DOHH2 (cell line): ENCODE measurements around the gene MRPS5.

ENCODE experiments used
- H3F3A ChIP-seq: fragments of 200-600 bp; sonication (generic), shearing (Covaris generic); 2 replicates; pipeline ENCODE4 v1.6.0; 2016; ENCODE audit warnings: antibody characterized with exemption, mild to moderate bottlenecking; ENCODE audit not compliant: control insufficient read depth, insufficient read depth
- H3K27ac ChIP-seq: fragments of 200-600 bp; sonication (generic); 2 replicates; pipeline ENCODE4 v1.5.1; 2014; ENCODE audit warnings: low read depth, mild to moderate bottlenecking, low read length, moderate library complexity
- H3K27me3 ChIP-seq: fragments of 200-600 bp; sonication (generic); 2 replicates; pipeline ENCODE4 v1.6.1; 2014; ENCODE audit warnings: mild to moderate bottlenecking, low read length, mixed read lengths; ENCODE audit not compliant: control insufficient read depth
- H3K36me3 ChIP-seq: fragments of 200-600 bp; sonication (generic); 2 replicates; pipeline ENCODE4 v1.6.1; 2014; ENCODE audit warnings: mild to moderate bottlenecking, low read length, moderate library complexity, mixed read lengths; ENCODE audit not compliant: control insufficient read depth
- H3K4me1 ChIP-seq: fragments of 200-600 bp; sonication (generic); 2 replicates; pipeline ENCODE4 v1.6.1; 2014; ENCODE audit warnings: mild to moderate bottlenecking, low read length, mixed read lengths; ENCODE audit not compliant: control insufficient read depth
- H3K4me2 ChIP-seq: fragments of 200-600 bp; sonication (generic); 2 replicates; pipeline ENCODE4 v1.6.0; 2014; ENCODE audit warnings: mild to moderate bottlenecking, low read length, moderate library complexity
- H3K4me3 ChIP-seq: fragments of 200-600 bp; sonication (generic); 2 replicates; pipeline ENCODE4 v1.5.1; 2014; ENCODE audit warnings: mild to moderate bottlenecking, low read length, mixed read lengths
- H3K79me2 ChIP-seq: fragments of 200-600 bp; sonication (generic); 2 replicates; pipeline ENCODE4 v1.6.1; 2014; ENCODE audit warnings: mild to moderate bottlenecking, low read length, mixed read lengths; ENCODE audit not compliant: control insufficient read depth
- H3K9me2 ChIP-seq: fragments of 200-600 bp; sonication (generic); replicated peaks from 2 replicates; pipeline ENCODE4 v1.6.1; 2014; ENCODE audit warnings: mild to moderate bottlenecking, low read length, mixed read lengths; ENCODE audit not compliant: control insufficient read depth
- H3K9me3 ChIP-seq: fragments of 200-600 bp; sonication (generic); 2 replicates; pipeline ENCODE4 v1.6.1; 2014; ENCODE audit warnings: antibody characterized with exemption, low read length, mixed read lengths; ENCODE audit not compliant: control insufficient read depth, insufficient read depth
- H4K20me1 ChIP-seq: fragments of 200-600 bp; sonication (generic); 2 replicates; pipeline ENCODE4 v1.6.0; 2014; ENCODE audit warnings: low read depth, mild to moderate bottlenecking, antibody characterized with exemption, low read length, moderate library complexity; ENCODE audit not compliant: control insufficient read depth, insufficient read depth
- EZH2phosphoT487 ChIP-seq: fragments of 200-600 bp; sonication (generic); IDR thresholded peaks from 2 replicates; pipeline ENCODE4 v1.6.1; 2017; ENCODE audit warnings: borderline replicate concordance, mild to moderate bottlenecking, antibody characterized with exemption, low read length, moderate library complexity, mixed read lengths
- TF ChIP-seq, protein P1 (sequence below): fragments of 200-600 bp; sonication (generic); IDR thresholded peaks from one replicate; pipeline ENCODE4 v1.5.1; 2014; ENCODE audit warnings: antibody characterized with exemption, mild to moderate bottlenecking, low read depth, low read length; ENCODE audit not compliant: poor library complexity, severe bottlenecking

MRPS5 gene

DNA sequence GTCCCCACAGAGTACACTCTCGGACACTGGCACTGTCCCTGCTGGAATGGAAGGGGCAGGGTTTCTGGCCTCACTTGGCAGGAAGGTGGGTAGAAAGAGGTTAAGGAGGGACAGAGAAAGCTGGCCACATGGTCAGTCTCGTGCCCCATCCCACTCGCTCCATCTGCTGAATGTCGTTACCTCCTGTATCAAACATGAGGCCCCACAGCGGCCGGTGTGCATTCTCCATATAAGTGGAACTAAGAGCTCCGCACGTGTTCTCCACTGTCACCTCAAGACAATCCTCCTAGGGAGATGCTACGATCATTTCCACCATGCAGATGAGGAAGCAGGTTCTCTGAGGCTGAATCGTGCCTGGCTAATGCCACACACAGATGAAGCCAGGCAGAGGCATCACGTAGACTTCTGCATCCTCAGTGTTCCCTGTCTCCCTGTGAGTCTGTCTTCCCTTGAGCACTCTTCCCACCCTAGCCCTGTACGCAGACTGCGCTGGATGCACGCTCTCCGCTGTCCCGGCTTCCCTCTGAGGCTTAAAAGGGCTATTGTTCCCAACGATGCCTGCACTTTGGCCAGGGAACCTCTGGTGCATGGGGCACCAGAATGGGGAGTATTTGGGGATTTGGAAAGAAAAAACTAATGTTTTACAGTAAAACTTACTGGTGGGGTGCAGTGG, 61.0 kb downstream of the MRPS5 start:
- H3K9me2 ChIP-seq, result no peaks in the 10 kb centered on the region
- no peak overlapping the region for H3K27ac ChIP-seq
- H3K9me3 ChIP-seq, result no peaks in the 10 kb centered on the region
- H3K36me3 ChIP-seq, result no peaks in the 10 kb centered on the region
- H3K79me2 ChIP-seq, result no peaks in the 10 kb centered on the region
- no peak overlapping the region for H3K4me3 ChIP-seq
- TF ChIP-seq EZH2phosphoT487, result no peak
- TF ChIP-seq, protein P1, sequence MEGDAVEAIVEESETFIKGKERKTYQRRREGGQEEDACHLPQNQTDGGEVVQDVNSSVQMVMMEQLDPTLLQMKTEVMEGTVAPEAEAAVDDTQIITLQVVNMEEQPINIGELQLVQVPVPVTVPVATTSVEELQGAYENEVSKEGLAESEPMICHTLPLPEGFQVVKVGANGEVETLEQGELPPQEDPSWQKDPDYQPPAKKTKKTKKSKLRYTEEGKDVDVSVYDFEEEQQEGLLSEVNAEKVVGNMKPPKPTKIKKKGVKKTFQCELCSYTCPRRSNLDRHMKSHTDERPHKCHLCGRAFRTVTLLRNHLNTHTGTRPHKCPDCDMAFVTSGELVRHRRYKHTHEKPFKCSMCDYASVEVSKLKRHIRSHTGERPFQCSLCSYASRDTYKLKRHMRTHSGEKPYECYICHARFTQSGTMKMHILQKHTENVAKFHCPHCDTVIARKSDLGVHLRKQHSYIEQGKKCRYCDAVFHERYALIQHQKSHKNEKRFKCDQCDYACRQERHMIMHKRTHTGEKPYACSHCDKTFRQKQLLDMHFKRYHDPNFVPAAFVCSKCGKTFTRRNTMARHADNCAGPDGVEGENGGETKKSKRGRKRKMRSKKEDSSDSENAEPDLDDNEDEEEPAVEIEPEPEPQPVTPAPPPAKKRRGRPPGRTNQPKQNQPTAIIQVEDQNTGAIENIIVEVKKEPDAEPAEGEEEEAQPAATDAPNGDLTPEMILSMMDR, result no peak
- 0 out of 2 replicates have a peak, but pooled peaks cover 6% of the 10 kb centered on the region for H3K4me1 ChIP-seq
- peaks cover 8% of the 10 kb centered on the region for H3K27me3 ChIP-seq
- no peaks in the 10 kb centered on the region for H3F3A ChIP-seq
- no peak overlapping the region for H3K4me2 ChIP-seq
- no peaks in the 10 kb centered on the region for H4K20me1 ChIP-seq

DNA sequence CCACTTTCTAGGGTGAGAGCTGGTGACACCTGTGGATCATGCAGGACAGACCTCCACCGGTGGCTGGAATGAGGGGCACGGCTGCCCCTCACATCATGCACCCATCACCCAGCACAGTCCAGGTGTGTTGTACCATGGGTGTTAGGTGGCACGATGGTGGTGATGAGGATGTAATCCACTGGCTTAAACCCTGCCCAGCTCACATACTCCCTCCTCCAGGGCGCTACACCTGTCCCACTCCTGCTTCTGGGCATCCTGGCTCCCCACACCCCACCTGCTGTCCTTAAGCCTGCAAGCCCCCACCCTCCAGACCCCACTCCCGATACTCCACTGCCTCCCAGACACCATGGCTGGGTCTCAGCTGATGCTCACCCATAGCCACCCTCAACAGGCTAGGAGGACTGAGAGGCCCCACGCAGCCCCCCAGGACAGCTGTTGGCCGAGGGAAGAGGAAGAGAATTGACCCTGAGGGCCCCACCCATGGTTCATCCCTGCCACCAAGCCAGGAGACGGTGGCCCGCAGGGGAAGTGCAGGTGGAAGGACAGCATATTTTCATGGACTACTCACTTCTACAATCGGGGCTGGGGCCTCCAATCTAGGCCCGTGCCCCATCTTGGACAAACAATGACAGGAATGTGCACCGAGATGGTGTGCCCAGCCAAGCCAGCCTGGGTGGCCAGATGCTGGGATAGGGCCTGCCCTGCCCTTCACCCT, 61.8 kb downstream of the MRPS5 start:
- Histone ChIP-seq H3K36me3 (no peaks in the 10 kb centered on the region), H4K20me1 (no peaks in the 10 kb centered on the region), H3K9me2 (no peaks in the 10 kb centered on the region), H3K27ac (no peak overlapping the region), H3K4me1 (0 out of 2 replicates have a peak, but pooled peaks cover 6% of the 10 kb centered on the region), H3K27me3 (peaks cover 9% of the 10 kb centered on the region), H3F3A (no peaks in the 10 kb centered on the region), H3K4me3 (no peak overlapping the region), H3K79me2 (no peaks in the 10 kb centered on the region), H3K9me3 (no peaks in the 10 kb centered on the region), H3K4me2 (no peak overlapping the region)
- TF ChIP-seq, protein P1, result no peak
- no peak for TF ChIP-seq EZH2phosphoT487

DNA sequence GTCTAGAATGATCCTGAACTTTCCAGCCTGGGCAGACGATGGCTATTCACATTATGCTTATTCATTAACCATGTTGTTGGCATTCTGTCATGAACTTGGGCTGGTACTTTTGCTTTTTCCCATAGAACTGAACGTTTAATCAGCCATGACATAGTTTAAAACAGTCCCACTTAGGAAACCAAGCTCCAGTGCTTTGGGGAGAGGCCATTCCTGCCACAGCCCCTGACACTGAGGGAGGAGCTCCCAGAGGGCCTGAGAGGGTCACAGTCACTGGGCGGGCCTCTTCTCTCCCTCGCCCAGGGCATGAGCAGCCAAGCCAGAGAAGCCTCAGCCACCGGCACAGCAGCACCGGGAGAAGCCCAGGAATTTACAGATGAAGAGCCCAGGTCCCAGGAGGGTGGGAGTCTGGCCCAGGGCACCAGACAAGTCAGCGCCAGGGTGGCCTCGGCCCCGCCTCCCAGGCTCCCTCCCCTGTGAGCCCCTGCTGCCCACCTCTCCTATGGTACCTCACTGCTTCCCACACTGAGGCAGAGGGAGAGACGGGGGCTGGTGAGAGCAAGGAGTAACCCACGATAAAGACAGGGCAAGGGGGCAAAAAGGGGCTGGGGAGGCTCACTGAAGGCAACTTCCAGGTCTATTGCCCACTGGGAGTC, 62.5 kb downstream of the MRPS5 start:
- TF ChIP-seq, protein P1, result no peak
- no peak for TF ChIP-seq EZH2phosphoT487
- H3K4me3 ChIP-seq, result no peak overlapping the region
- no peak overlapping the region for H3K27ac ChIP-seq
- no peaks in the 10 kb centered on the region for H4K20me1 ChIP-seq
- H3K9me2 ChIP-seq, result no peaks in the 10 kb centered on the region
- H3K9me3 ChIP-seq, result no peaks in the 10 kb centered on the region
- no peak overlapping the region for H3K4me2 ChIP-seq
- no peaks in the 10 kb centered on the region for H3F3A ChIP-seq
- no peaks in the 10 kb centered on the region for H3K36me3 ChIP-seq
- peaks cover 11% of the 10 kb centered on the region for H3K27me3 ChIP-seq
- 0 out of 2 replicates have a peak, but pooled peaks cover 6% of the 10 kb centered on the region for H3K4me1 ChIP-seq
- H3K79me2 ChIP-seq, result no peaks in the 10 kb centered on the region
